PFSK-1 (cell line): ENCODE measurements around the gene TMEM212.

ENCODE experiments used
- POLR2AphosphoS5 ChIP-seq: IDR thresholded peaks from 2 replicates; pipeline ENCODE4 v1.6.1; 2012; ENCODE audit warnings: low read depth, mild to moderate bottlenecking, control low read depth, low read length, moderate library complexity
- REST ChIP-seq, 2 experiments: IDR thresholded peaks; 2 replicates each; pipeline versions ENCODE4 v1.6.1 to v1.8.0; 2011 to 2012; ENCODE audit warnings: low read depth in 2 of 2, low read length in 2 of 2, control low read depth in 1 of 2, inconsistent platforms in 1 of 2, mild to moderate bottlenecking in 1 of 2, moderate library complexity in 1 of 2; ENCODE audit not compliant: insufficient read depth in 1 of 2
- TAF1 ChIP-seq: IDR thresholded peaks from 2 replicates; pipeline ENCODE4 v1.6.1; 2012; ENCODE audit warnings: low read length, control low read depth, borderline replicate concordance; ENCODE audit not compliant: insufficient read depth

GRCh38 chr3:171883893-171884279 is 40.7 kb downstream of the TMEM212 start:
- TF ChIP-seq REST (IDR thresholded peaks at IDR 0.05; ENCODE audit: insufficient read depth in 1 of 2, low read depth in 2 of 2, low read length in 2 of 2) = no peak
- no peak for TF ChIP-seq POLR2AphosphoS5
- TF ChIP-seq TAF1 = no peak
